ENCODE results near the gene KLHDC3. TPM values are rescaled to one million over a fixed set of nuclear protein-coding genes. Genes with fewer than 3 reads are reported as not detected.

KLHDC3 gene
- total and polyA plus RNA-seq, 2 of the 13 experiments (the other 11 are each of a cell fraction or from before 2014, with no cell fraction given) = 78.3 to 91.5 TPM

DNA sequence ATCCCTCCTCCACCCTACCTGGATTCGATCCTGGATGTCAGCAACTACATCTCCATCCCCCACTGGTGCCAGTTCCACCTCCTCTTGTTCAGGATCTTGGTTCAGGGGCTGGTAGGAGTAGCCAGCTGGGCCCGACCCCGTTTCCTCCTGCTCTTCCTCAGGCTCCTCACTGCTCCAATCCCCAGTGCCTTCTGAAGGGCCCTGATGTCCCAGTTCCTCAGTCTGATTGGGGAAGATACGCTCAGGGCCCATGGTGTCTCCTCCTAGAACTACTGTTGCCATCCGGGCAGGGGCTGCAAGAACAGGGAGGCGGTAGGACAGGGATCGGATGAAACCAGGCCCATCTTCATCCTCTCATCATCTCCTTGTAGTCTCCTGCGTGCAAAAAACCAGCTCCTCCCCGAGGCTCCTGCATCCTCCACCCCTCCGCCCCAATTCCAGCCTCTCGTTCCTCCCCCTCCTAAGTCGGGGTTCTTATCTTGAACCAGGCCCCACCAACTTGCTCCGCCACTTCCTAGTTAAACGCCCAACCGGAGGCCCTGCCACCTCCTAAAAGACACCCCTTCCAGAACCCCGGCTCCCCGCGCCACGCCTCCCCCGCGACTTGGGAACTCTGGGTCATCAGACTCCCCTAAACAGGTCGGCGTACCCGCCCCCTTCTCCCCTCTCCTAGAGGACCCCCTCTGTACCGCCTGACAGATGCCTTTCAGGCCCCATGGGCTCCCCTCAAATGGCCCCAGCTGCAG, 779 bp upstream of the KLHDC3 start (continued):
- TF ChIP-seq, protein P1, sequence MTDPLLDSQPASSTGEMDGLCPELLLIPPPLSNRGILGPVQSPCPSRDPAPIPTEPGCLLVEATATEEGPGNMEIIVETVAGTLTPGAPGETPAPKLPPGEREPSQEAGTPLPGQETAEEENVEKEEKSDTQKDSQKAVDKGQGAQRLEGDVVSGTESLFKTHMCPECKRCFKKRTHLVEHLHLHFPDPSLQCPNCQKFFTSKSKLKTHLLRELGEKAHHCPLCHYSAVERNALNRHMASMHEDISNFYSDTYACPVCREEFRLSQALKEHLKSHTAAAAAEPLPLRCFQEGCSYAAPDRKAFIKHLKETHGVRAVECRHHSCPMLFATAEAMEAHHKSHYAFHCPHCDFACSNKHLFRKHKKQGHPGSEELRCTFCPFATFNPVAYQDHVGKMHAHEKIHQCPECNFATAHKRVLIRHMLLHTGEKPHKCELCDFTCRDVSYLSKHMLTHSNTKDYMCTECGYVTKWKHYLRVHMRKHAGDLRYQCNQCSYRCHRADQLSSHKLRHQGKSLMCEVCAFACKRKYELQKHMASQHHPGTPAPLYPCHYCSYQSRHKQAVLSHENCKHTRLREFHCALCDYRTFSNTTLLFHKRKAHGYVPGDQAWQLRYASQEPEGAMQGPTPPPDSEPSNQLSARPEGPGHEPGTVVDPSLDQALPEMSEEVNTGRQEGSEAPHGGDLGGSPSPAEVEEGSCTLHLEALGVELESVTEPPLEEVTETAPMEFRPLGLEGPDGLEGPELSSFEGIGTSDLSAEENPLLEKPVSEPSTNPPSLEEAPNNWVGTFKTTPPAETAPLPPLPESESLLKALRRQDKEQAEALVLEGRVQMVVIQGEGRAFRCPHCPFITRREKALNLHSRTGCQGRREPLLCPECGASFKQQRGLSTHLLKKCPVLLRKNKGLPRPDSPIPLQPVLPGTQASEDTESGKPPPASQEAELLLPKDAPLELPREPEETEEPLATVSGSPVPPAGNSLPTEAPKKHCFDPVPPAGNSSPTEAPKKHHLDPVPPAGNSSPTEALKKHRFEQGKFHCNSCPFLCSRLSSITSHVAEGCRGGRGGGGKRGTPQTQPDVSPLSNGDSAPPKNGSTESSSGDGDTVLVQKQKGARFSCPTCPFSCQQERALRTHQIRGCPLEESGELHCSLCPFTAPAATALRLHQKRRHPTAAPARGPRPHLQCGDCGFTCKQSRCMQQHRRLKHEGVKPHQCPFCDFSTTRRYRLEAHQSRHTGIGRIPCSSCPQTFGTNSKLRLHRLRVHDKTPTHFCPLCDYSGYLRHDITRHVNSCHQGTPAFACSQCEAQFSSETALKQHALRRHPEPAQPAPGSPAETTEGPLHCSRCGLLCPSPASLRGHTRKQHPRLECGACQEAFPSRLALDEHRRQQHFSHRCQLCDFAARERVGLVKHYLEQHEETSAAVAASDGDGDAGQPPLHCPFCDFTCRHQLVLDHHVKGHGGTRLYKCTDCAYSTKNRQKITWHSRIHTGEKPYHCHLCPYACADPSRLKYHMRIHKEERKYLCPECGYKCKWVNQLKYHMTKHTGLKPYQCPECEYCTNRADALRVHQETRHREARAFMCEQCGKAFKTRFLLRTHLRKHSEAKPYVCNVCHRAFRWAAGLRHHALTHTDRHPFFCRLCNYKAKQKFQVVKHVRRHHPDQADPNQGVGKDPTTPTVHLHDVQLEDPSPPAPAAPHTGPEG (CRISPR knock-in tag; IDR thresholded peaks at IDR 0.05) = 0 out of 2 replicates have a peak, but pooled peaks have one; percentile 7
- no peak for TF ChIP-seq POLR2AphosphoS2 (IDR thresholded peaks at IDR 0.05; ENCODE audit: low read depth, low read length)
- no peak for TF ChIP-seq ZSCAN20 (CRISPR knock-in tag; IDR thresholded peaks at IDR 0.05; ENCODE audit: borderline replicate concordance)
- TF ChIP-seq, protein P2, sequence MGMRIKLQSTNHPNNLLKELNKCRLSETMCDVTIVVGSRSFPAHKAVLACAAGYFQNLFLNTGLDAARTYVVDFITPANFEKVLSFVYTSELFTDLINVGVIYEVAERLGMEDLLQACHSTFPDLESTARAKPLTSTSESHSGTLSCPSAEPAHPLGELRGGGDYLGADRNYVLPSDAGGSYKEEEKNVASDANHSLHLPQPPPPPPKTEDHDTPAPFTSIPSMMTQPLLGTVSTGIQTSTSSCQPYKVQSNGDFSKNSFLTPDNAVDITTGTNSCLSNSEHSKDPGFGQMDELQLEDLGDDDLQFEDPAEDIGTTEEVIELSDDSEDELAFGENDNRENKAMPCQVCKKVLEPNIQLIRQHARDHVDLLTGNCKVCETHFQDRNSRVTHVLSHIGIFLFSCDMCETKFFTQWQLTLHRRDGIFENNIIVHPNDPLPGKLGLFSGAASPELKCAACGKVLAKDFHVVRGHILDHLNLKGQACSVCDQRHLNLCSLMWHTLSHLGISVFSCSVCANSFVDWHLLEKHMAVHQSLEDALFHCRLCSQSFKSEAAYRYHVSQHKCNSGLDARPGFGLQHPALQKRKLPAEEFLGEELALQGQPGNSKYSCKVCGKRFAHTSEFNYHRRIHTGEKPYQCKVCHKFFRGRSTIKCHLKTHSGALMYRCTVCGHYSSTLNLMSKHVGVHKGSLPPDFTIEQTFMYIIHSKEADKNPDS (CRISPR knock-in tag; IDR thresholded peaks at IDR 0.05) = no peak
- TF ChIP-seq, protein P3, sequence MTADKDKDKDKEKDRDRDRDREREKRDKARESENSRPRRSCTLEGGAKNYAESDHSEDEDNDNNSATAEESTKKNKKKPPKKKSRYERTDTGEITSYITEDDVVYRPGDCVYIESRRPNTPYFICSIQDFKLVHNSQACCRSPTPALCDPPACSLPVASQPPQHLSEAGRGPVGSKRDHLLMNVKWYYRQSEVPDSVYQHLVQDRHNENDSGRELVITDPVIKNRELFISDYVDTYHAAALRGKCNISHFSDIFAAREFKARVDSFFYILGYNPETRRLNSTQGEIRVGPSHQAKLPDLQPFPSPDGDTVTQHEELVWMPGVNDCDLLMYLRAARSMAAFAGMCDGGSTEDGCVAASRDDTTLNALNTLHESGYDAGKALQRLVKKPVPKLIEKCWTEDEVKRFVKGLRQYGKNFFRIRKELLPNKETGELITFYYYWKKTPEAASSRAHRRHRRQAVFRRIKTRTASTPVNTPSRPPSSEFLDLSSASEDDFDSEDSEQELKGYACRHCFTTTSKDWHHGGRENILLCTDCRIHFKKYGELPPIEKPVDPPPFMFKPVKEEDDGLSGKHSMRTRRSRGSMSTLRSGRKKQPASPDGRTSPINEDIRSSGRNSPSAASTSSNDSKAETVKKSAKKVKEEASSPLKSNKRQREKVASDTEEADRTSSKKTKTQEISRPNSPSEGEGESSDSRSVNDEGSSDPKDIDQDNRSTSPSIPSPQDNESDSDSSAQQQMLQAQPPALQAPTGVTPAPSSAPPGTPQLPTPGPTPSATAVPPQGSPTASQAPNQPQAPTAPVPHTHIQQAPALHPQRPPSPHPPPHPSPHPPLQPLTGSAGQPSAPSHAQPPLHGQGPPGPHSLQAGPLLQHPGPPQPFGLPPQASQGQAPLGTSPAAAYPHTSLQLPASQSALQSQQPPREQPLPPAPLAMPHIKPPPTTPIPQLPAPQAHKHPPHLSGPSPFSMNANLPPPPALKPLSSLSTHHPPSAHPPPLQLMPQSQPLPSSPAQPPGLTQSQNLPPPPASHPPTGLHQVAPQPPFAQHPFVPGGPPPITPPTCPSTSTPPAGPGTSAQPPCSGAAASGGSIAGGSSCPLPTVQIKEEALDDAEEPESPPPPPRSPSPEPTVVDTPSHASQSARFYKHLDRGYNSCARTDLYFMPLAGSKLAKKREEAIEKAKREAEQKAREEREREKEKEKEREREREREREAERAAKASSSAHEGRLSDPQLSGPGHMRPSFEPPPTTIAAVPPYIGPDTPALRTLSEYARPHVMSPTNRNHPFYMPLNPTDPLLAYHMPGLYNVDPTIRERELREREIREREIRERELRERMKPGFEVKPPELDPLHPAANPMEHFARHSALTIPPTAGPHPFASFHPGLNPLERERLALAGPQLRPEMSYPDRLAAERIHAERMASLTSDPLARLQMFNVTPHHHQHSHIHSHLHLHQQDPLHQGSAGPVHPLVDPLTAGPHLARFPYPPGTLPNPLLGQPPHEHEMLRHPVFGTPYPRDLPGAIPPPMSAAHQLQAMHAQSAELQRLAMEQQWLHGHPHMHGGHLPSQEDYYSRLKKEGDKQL (CRISPR knock-in tag; IDR thresholded peaks at IDR 0.05; ENCODE audit: low read depth) = no peak
- TF ChIP-seq, protein P4, sequence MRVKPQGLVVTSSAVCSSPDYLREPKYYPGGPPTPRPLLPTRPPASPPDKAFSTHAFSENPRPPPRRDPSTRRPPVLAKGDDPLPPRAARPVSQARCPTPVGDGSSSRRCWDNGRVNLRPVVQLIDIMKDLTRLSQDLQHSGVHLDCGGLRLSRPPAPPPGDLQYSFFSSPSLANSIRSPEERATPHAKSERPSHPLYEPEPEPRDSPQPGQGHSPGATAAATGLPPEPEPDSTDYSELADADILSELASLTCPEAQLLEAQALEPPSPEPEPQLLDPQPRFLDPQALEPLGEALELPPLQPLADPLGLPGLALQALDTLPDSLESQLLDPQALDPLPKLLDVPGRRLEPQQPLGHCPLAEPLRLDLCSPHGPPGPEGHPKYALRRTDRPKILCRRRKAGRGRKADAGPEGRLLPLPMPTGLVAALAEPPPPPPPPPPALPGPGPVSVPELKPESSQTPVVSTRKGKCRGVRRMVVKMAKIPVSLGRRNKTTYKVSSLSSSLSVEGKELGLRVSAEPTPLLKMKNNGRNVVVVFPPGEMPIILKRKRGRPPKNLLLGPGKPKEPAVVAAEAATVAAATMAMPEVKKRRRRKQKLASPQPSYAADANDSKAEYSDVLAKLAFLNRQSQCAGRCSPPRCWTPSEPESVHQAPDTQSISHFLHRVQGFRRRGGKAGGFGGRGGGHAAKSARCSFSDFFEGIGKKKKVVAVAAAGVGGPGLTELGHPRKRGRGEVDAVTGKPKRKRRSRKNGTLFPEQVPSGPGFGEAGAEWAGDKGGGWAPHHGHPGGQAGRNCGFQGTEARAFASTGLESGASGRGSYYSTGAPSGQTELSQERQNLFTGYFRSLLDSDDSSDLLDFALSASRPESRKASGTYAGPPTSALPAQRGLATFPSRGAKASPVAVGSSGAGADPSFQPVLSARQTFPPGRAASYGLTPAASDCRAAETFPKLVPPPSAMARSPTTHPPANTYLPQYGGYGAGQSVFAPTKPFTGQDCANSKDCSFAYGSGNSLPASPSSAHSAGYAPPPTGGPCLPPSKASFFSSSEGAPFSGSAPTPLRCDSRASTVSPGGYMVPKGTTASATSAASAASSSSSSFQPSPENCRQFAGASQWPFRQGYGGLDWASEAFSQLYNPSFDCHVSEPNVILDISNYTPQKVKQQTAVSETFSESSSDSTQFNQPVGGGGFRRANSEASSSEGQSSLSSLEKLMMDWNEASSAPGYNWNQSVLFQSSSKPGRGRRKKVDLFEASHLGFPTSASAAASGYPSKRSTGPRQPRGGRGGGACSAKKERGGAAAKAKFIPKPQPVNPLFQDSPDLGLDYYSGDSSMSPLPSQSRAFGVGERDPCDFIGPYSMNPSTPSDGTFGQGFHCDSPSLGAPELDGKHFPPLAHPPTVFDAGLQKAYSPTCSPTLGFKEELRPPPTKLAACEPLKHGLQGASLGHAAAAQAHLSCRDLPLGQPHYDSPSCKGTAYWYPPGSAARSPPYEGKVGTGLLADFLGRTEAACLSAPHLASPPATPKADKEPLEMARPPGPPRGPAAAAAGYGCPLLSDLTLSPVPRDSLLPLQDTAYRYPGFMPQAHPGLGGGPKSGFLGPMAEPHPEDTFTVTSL (CRISPR knock-in tag; IDR thresholded peaks at IDR 0.05; ENCODE audit: borderline replicate concordance) = no peak
- no peak for TF ChIP-seq CEBPG (CRISPR knock-in tag; IDR thresholded peaks at IDR 0.05)
